Stimulated activated CD4-positive, alpha-beta T cell treated with anti-CD3 and anti-CD28 coated beads, Interleukin-12 subunit alpha, Interleukin-12 subunit beta, amount 100 ng/mL, for 4 hours (primary cell): ENCODE data around the gene DMKN.
A peak's percentile ranks its signal among the peaks of the same experiment; 100 is the strongest.

Experiments used
- DNase-seq: peaks from one replicate; pipeline ENCODE4 v3.0.0-alpha.2; 2020

The DMKN gene

GRCh38 chr19:35522745-35523327, 9.4 kb upstream of the DMKN start:
- no peak for DNase-seq

DNA sequence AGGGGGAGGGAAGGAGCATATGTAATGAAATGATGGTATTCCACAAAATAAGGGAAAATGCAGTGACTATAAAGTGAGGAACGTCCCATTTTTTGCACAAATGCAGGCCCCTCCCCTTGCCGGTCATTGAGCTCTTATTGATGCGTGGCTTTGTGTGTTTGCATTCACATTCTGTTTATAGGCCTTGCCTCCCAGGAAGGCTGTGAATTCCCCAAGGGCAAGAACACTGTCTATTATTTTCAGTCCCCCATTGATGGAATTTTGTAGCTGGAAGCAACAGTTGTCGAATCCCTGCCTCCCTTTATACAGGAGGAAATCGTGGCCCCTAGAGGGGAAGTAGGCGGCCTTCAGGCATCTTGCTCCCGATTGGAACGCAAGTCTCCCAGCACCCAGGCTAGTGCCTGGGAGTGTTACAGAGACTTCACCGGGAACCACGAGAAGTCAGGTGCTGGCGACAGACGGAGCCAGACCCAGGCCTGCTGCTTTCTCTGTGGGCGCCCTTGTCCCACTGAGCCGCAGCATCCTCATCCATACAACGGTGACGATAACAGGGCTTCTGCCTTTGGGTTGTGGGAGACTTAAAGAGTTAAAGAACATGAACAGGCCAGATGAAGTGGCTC, 7.8 kb upstream of the DMKN start:
- no peak for DNase-seq

GRCh38 chr19:35519291-35519690, 5.8 kb upstream of the DMKN start:
- no peak for DNase-seq

DNA sequence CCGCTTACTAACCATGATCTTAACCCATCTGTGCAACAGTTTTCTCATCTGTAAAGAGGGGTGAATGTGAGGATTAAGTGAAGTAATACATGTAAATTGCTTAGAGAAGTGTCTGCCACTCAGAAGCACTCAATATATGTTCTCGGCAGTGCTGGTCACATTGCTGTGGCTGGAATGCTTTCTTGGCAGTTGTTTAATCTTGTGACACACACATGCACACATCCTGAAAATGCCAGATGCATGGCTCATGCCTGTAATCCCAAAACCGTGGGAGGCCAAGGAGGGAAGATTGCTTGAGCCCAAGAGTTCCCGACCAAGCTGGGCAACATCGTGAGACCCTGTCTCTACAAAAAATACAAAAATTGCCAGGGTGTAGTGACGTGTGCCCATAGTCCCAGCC, 4.9 kb upstream of the DMKN start:
- no peak for DNase-seq

DNA sequence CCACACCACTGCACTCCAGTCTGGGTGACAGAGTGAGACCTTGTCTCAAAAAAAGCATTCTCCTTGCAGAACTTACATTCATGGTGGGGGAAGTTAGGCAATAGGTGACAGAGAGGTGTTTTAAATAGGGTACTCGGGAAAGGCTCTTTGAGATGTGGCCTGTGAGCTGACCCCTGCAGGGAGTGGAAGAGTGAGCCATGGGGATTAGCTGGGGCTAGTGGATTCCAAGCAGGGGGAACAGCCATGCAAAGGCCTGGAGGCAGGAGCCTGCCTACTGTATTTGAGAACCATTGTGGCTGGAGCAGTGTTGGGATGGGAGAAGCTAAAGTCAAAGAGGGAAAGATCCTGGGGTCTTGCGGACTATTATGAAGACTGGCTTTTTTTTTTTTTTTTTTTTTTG, 3.9 kb upstream of the DMKN start:
- DNase-seq = no peak

DNA sequence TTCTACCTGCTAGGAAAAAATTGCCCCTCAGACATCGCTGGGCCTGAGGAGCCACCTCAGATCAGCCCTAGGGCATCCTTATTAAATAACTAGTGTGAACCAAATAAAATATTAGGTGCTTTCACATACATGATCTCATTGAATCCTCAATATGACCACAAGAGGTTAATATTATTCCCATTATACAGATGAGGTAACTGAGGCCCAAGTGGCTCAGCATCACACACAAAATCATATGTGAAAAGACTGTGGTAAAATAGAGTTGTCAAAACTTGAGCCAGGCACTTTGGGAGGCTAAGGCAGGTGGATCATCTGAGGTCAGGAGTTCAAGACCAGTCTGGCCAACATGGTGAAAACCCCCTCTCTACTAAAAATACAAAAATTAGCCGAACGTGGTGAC, 2.9 kb upstream of the DMKN start:
- no peak for DNase-seq

GRCh38 chr19:35514282-35514809, 897 bp upstream of the DMKN start:
- no peak for DNase-seq

DNA sequence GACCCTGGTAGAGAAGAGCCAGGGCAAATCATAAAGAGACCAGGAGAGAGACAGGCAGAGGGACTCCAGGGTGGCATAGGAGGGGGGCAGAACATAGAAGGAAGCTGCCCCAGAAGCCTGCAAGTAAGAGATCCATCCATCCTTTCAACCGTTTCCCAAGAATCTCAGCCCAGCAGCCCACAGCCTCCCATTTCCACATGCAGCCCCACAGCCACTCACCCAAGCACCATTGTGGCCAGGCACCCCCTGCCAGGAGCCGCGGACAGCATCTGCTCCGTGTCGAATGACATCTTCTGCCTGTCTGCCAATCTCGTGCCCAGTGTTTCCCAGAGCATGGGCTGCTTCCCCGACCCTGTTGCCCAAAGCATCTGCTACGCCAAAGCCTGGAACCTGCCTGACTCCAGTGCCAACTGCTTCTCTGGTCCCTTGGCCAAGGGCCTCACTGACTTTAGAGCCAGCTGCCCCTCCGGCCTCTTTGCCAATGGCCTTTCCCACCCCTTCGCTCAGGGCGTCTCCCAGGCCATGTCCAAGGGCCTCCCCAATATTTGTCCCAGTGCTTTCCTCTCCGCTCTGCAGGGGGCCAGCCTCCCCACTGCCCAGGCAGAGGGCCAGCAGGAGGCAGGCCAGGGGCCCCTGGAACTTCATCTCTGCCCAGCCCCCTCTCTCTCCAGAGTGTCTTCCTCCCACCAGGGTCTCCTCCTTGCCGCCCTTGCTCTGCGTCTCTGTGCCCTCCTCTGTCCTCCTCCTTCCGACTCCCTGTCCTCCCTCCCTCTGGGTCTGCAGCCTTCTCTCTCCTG, 420 bp downstream of the DMKN start:
- DNase-seq = no peak

GRCh38 chr19:35511337-35511736, 2.1 kb downstream of the DMKN start:
- DNase-seq = no peak

DNA sequence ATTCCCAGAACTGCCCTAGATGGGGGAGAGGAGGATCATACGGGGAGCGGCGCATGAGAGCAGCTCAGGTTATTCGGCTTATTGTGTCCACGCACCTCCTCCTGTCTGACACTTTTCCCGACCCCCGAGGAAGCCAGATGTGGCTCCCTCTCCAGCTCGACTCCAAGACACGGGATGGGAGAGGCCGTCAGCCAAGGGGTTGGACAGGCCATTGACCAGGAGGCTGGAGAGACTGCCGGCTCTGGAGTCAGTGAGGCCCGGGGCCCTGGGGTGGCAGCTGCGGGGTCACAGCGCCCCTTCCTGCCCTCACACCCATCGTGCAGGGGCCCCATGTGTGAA, 2.9 kb downstream of the DMKN start:
- no peak for DNase-seq

DNA sequence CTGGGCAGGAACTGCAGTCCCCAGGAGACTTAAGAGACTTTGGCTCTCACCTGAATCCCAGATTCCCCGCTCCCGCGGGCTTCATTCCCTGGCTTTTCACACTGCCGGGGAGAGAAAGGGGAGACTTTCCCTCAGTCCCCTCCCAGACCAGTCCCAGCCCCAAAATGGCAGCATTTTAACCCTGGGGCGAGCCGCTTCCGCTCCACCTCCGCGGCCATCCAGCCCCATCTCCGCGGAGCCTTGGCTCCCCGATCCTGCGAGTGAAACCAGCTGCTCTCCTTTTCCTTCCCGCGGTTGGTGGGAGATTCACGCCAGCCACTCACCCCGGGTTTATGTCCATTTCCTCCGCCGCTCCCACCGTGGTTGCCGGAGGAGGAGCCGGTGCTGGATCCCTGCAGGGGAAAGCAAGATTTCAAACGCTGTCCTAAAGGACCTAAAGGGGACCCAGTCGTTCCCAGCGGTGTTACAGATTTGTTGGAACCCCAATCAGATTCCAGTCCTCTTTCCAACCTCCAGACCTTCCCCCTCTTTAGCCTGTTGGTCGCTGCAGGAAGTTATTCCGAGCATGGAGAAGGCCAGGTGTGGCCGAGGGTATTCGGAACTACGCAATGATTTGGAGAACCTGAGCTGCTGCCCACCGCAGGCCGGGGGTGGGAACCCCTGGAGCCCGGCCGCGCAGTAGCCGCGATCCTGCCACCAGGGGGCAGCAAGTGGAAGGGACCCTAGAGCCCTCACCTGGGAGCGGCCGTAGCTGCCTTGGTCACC, 3.4 kb downstream of the DMKN start:
- DNase-seq = peak; percentile 76

GRCh38 chr19:35509018-35509652, 4.3 kb downstream of the DMKN start:
- peak; percentile 25 for DNase-seq

DNA sequence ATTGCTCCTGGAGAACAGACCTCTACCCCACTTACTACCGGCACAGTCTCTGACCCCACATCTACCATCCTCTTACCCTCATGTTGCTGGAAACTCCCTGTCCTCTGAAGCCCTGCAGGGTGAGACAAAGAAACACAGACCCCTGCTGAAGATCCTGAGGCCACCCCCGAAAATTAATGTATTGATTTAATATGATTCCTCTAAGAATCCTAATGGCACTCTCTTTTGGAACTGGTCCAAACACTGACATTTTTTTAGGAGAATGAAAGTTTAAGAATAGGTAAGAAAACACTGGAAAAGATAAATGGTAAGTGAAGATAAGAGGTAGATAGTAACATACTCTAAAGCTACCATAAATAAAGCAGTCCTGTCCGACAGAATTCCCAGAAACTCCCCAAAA, 5.3 kb downstream of the DMKN start:
- DNase-seq = no peak

DNA sequence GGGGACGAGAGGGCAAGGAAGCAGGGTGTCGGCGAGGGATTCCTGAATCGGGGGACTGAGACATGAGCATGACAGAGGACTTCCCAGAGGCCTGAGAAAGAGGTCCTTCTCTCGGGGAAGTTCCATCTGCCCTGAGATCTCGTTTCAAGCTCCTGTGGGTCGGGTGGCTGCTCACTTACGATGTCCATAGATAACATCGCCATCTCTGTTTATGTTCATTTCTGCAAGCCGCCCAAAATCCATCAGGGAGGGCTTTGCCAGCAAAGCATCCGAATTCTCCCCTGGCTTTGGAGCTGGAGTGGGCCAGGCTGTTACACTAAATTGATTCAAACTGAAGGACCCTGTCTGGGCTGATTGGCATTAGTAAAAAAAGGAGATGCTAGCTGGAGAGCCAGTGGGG, 5.9 kb downstream of the DMKN start:
- no peak for DNase-seq

DNA sequence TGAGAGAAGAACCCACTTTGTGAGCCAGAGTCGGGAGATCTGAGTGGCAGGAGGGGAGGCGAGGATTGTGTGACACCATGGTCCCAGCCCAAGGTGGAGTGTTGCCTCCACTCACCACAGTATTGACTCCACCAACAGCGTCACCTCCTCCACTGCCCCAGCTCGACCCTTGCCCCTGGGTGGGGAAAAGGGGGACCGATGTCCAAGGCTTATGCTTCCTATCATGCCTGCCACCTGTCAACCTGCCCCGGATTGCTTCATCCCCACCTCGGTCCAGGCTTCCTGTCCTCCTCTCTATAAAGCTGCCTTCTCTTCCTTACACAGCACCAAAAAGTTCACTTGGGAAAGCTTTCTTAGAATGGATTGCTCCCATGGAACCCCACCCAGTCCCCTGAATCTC, 7.4 kb downstream of the DMKN start:
- no peak for DNase-seq

DNA sequence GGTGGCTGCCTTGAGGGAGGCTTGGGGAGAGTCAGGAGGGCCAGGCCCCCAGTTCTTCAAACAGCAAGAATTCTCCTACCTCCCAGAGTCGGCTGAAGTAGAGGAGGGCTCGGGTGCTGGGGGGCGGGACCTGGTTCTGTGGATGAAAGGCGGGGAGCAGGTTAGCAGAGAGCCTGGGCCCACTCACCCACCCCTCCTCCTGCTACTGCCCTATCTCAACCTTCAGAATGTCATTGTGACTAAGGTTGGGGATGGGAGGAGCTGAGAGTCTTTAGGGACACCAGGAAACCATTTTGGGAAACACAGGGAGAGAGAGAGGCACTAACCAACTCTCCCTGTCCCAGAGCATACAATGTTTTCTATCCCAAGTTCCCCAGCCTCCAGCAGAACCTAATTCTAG, 10.7 kb downstream of the DMKN start:
- DNase-seq = no peak

DNA sequence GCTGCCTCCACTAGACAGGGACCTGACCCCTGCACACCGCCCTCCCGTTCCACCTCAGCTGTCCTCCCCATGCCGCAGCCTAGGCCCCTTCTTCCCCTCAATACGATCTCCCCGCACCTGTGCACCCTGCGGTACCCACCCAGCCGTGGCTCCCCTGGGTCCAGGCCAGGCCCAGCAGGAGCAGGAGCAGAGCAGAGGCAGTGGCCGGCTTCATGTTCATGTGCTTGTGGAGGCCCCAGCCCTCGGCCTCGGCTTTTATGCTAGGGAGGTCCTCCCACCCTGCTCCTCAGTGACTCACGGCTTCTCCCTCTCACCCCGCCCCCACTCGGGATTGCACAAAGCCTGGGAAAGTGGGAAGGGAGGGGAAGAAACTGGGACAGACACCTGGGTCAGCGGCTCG, 11.8 kb downstream of the DMKN start:
- DNase-seq = no peak

DNA sequence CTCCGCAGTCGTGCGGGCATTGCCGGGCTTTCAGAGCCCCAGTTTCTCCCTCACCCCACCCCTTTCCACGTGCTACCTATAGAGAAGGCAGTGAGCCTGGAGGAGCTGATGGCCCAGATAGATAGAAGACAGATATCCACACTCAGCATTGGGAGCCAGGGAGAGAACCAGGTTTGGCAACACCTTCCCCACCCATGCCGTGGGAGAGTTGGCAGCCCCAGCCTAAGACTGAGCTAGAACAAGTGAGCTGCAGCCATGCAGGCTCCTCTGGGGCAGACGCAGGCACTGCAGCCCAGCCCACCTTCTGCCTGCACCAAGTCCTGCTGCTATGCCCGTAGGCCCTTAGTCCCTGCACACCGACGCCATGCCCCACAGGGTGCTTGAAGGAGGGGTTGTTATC, 12.8 kb downstream of the DMKN start:
- no peak for DNase-seq

GRCh38 chr19:35498984-35499527, 14.4 kb downstream of the DMKN start:
- DNase-seq = no peak

DNA sequence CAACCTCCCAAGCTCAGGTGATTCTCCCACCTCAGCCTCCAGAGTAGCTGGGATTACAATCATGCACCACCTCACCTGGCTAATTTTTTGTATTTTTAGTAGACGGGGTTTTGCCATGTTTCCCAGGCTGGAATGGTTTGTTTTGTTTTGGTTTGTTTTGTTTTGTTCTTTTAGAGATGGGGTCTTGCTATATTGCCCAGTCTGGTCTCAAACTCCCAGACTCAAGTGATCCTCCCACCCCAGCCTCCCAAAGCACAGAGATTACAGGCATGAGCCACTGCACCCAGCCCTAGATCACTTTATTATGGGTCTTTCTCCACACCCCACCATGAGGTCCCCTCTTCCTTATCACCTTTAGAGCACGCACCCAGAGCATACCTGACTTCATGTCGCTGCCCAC, 15.2 kb downstream of the DMKN start:
- no peak for DNase-seq

DNA sequence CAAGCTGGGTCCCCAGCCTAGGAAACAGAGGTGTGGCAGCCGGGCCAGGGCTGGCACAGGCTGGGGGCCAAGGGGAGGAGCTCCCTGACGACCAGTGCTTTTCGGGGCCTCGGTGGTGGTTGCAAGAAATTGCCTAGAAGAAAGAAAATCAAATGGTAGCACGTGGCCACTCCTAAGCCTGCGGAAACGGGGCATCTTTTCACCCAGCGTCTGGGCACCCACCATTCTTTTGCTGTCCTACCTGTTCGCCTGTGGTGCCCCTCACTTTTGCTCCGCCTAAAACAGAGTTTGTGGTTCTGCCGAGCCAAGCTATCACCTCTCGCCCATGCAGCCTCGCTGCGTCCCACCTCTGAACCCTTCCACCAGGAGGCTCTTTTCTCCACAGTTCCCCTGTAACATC, 16.0 kb downstream of the DMKN start:
- no peak for DNase-seq

GRCh38 chr19:35495107-35496064, 18.1 kb downstream of the DMKN start:
- DNase-seq = peak; percentile 81
